ENCODE results near the gene CBFA2T3.

Gene CBFA2T3

DNA sequence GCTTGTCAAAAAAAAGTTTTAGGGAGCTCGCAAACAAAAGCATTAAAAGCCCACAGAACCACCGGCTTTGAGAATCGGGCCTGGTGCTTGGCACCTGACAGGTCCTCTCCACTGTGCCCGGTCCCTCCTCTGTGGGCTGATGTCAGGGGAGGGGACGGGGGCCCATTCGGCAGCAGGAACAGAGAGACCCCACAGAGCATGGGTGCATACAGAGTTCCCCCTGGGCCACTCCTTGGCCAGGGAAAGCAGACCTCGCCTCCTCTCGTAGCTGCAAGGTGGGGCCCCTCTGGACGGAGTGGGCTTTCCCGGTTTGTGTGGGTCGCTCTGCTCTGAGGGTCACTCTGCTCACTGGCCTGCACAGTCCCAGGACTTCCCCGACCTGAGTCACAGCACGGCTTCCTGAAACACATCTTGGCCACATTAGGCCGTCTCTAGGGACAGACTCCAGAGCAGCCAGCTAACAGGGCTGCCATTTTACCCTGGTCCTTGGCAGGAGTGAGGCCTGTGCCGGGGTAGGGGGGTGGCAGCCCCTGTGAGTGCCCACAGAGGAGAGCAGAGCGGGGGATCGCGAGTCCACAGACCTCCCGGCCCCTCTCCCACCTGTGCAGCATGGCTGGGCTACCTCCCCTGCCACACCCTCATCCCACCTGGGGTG, 11.1 kb downstream of the CBFA2T3 start:
- H3K9me2 ChIP-seq (replicated peaks; ENCODE audit: low read depth, low read length): no peaks in the 10 kb centered on the region
- H2AFZ ChIP-seq (ENCODE audit: low read length): no peak overlapping the region
- TF ChIP-seq EZH2phosphoT487 (IDR thresholded peaks at IDR 0.05; ENCODE audit: borderline replicate concordance): no peak
- TF ChIP-seq, protein P1, sequence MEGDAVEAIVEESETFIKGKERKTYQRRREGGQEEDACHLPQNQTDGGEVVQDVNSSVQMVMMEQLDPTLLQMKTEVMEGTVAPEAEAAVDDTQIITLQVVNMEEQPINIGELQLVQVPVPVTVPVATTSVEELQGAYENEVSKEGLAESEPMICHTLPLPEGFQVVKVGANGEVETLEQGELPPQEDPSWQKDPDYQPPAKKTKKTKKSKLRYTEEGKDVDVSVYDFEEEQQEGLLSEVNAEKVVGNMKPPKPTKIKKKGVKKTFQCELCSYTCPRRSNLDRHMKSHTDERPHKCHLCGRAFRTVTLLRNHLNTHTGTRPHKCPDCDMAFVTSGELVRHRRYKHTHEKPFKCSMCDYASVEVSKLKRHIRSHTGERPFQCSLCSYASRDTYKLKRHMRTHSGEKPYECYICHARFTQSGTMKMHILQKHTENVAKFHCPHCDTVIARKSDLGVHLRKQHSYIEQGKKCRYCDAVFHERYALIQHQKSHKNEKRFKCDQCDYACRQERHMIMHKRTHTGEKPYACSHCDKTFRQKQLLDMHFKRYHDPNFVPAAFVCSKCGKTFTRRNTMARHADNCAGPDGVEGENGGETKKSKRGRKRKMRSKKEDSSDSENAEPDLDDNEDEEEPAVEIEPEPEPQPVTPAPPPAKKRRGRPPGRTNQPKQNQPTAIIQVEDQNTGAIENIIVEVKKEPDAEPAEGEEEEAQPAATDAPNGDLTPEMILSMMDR (conservative IDR thresholded peaks at IDR 0.05; ENCODE audit: low read length): no peak
- H3K36me3 ChIP-seq (ENCODE audit: insufficient read depth, low read length): peaks cover 32% of the 10 kb centered on the region; the same call in 1 of the 2 replicates
- H3K9ac ChIP-seq (ENCODE audit: low read depth, low read length, poor library complexity, severe bottlenecking): no peak overlapping the region
- H3K4me2 ChIP-seq (ENCODE audit: low read depth, low read length, poor library complexity, severe bottlenecking): no peak overlapping the region
- H3K27me3 ChIP-seq (ENCODE audit: insufficient read depth, low read length, poor library complexity, severe bottlenecking): no peaks in the 10 kb centered on the region
- no peaks in the 10 kb centered on the region for H3F3A ChIP-seq (ENCODE audit: low read depth)
- H3K79me2 ChIP-seq (ENCODE audit: insufficient read depth, low read length): peaks cover 95% of the 10 kb centered on the region
- no peaks in the 10 kb centered on the region for H3K4me1 ChIP-seq (ENCODE audit: insufficient read depth, low read length, poor library complexity, severe bottlenecking)
- H3K9me3 ChIP-seq (ENCODE audit: insufficient read depth, low read depth, low read length): no peaks in the 10 kb centered on the region
- H4K20me1 ChIP-seq (ENCODE audit: insufficient read depth, low read length, poor library complexity, severe bottlenecking): peaks cover 69% of the 10 kb centered on the region
- H3K4me3 ChIP-seq (ENCODE audit: low read length, poor library complexity, severe bottlenecking): no peak overlapping the region

DNA sequence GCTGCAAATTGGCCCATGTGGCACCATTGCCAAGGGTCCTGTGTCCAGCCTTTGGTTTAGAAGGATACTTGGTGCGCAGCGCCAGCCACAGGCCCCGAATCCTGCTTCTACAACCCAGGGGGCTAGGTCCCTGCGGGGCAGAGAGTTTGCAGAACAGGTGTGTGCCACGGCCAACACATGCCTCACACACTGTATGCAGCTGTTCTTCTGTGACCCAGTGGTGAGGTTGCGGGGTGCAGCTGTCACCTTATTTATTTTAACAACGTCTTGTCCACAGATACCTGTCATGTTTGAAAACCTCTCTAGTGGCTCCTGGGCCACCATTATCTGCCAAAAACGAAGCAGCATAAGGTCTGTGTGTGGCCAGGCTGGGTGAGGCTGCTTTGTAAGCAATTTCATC, 11.6 kb downstream of the CBFA2T3 start:
- Histone ChIP-seq H3K36me3 (ENCODE audit: insufficient read depth, low read length) (peaks cover 32% of the 10 kb centered on the region; the same call in 1 of the 2 replicates), H3K27me3 (ENCODE audit: insufficient read depth, low read length, poor library complexity, severe bottlenecking) (no peaks in the 10 kb centered on the region), H3K9me2 (replicated peaks; ENCODE audit: low read depth, low read length) (no peaks in the 10 kb centered on the region), H3K9ac (ENCODE audit: low read depth, low read length, poor library complexity, severe bottlenecking) (no peak overlapping the region), H3K4me2 (ENCODE audit: low read depth, low read length, poor library complexity, severe bottlenecking) (no peak overlapping the region), H3K9me3 (ENCODE audit: insufficient read depth, low read depth, low read length) (no peaks in the 10 kb centered on the region), H4K20me1 (ENCODE audit: insufficient read depth, low read length, poor library complexity, severe bottlenecking) (peaks cover 71% of the 10 kb centered on the region), H2AFZ (ENCODE audit: low read length) (no peak overlapping the region), H3K4me1 (ENCODE audit: insufficient read depth, low read length, poor library complexity, severe bottlenecking) (no peaks in the 10 kb centered on the region), H3K4me3 (ENCODE audit: low read length, poor library complexity, severe bottlenecking) (no peak overlapping the region), H3F3A (ENCODE audit: low read depth) (no peaks in the 10 kb centered on the region), H3K79me2 (ENCODE audit: insufficient read depth, low read length) (peaks cover 95% of the 10 kb centered on the region)
- TF ChIP-seq EZH2phosphoT487 (IDR thresholded peaks at IDR 0.05; ENCODE audit: borderline replicate concordance): no peak
- TF ChIP-seq, protein P1 (conservative IDR thresholded peaks at IDR 0.05; ENCODE audit: low read length): no peak

DNA sequence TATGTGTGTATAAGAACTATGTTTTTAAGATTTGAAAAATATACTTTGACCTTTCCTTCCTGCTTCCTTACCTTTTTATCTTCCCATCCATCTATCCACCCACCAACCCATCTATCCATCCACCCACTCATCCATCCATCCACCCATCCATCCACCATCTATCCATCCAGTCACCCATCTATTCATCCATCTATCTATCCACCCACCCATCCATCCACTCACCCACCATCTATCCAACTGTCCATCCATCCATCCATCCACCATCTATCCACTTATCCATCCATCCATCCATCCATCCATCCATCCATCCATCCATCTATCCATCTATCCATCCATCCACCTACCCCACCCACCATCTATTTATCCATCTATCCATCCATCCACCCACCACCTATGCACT, 12.4 kb downstream of the CBFA2T3 start:
- peaks cover 71% of the 10 kb centered on the region for H4K20me1 ChIP-seq (ENCODE audit: insufficient read depth, low read length, poor library complexity, severe bottlenecking)
- H3K9me3 ChIP-seq (ENCODE audit: insufficient read depth, low read depth, low read length): no peaks in the 10 kb centered on the region
- H3F3A ChIP-seq (ENCODE audit: low read depth): no peaks in the 10 kb centered on the region
- no peak overlapping the region for H3K4me2 ChIP-seq (ENCODE audit: low read depth, low read length, poor library complexity, severe bottlenecking)
- peaks cover 32% of the 10 kb centered on the region; the same call in 1 of the 2 replicates for H3K36me3 ChIP-seq (ENCODE audit: insufficient read depth, low read length)
- no peaks in the 10 kb centered on the region for H3K27me3 ChIP-seq (ENCODE audit: insufficient read depth, low read length, poor library complexity, severe bottlenecking)
- no peak overlapping the region for H2AFZ ChIP-seq (ENCODE audit: low read length)
- no peaks in the 10 kb centered on the region for H3K4me1 ChIP-seq (ENCODE audit: insufficient read depth, low read length, poor library complexity, severe bottlenecking)
- no peak overlapping the region for H3K9ac ChIP-seq (ENCODE audit: low read depth, low read length, poor library complexity, severe bottlenecking)
- H3K9me2 ChIP-seq (replicated peaks; ENCODE audit: low read depth, low read length): no peaks in the 10 kb centered on the region
- peaks cover 93% of the 10 kb centered on the region for H3K79me2 ChIP-seq (ENCODE audit: insufficient read depth, low read length)
- TF ChIP-seq, protein P1 (conservative IDR thresholded peaks at IDR 0.05; ENCODE audit: low read length): no peak
- TF ChIP-seq EZH2phosphoT487 (IDR thresholded peaks at IDR 0.05; ENCODE audit: borderline replicate concordance): no peak
- H3K4me3 ChIP-seq (ENCODE audit: low read length, poor library complexity, severe bottlenecking): no peak overlapping the region

Data from Loucy (cell line).